Neural crest cell (in vitro differentiated cells): ENCODE results near the gene DNAJC30. TPM values are rescaled to one million over a fixed set of nuclear protein-coding genes. Genes with fewer than 3 reads are reported as not detected.
A peak's percentile ranks its signal among the peaks of the same experiment; 100 is the strongest.

ENCODE experiments used
- DNase-seq: peaks from one replicate; pipeline ENCODE4 v3.0.0; 2021; ENCODE audit warnings: low read depth, mixed read lengths, low spot score
- H3K27ac Mint-ChIP-seq: one replicate; pipeline ENCODE4 v1.8.0; 2021; ENCODE audit warnings: mild to moderate bottlenecking, mixed read lengths; ENCODE audit not compliant: unreplicated experiment
- H3K27me3 Mint-ChIP-seq: 2 replicates; pipeline ENCODE4 v1.8.0; 2021; ENCODE audit warnings: low read depth, mild to moderate bottlenecking, mixed read lengths
- H3K36me3 Mint-ChIP-seq: 2 replicates; pipeline ENCODE4 v1.8.0; 2021; ENCODE audit warnings: low read depth, mild to moderate bottlenecking, mixed read lengths
- H3K4me1 Mint-ChIP-seq: 2 replicates; pipeline ENCODE4 v1.8.0; 2021; ENCODE audit warnings: mixed read lengths
- H3K4me3 Mint-ChIP-seq: one replicate; pipeline ENCODE4 v1.8.0; 2021; ENCODE audit warnings: mild to moderate bottlenecking, mixed read lengths
- H3K9me3 Mint-ChIP-seq: 2 replicates; pipeline ENCODE4 v1.8.0; 2021; ENCODE audit warnings: mixed read lengths
- total RNA-seq: library from RNA; stranded (reverse); gene quantifications from 2 replicates; pipeline ENCODE4 v1.2.1, GENCODE V29; 2021
- TF ChIP-seq, protein P1 (sequence below): fragments of 200-600 bp; sonication (generic); conservative IDR thresholded peaks from 2 replicates; pipeline ENCODE4 v1.5.0; 2021; ENCODE audit warnings: antibody characterized with exemption, mild to moderate bottlenecking

DNAJC30 gene
- total RNA-seq, 1 donor from 2014 or later, result 11.1 TPM

GRCh38 chr7:73685311-73685710 lies 2.1 kb upstream of the DNAJC30 start:
- peak overlapping the region; percentile 99 for H3K4me3 Mint-ChIP-seq
- H3K27me3 Mint-ChIP-seq, result no peaks in the 10 kb centered on the region
- H3K27ac Mint-ChIP-seq, result no peak overlapping the region
- H3K4me1 Mint-ChIP-seq, result peaks cover 23% of the 10 kb centered on the region
- TF ChIP-seq, protein P1, sequence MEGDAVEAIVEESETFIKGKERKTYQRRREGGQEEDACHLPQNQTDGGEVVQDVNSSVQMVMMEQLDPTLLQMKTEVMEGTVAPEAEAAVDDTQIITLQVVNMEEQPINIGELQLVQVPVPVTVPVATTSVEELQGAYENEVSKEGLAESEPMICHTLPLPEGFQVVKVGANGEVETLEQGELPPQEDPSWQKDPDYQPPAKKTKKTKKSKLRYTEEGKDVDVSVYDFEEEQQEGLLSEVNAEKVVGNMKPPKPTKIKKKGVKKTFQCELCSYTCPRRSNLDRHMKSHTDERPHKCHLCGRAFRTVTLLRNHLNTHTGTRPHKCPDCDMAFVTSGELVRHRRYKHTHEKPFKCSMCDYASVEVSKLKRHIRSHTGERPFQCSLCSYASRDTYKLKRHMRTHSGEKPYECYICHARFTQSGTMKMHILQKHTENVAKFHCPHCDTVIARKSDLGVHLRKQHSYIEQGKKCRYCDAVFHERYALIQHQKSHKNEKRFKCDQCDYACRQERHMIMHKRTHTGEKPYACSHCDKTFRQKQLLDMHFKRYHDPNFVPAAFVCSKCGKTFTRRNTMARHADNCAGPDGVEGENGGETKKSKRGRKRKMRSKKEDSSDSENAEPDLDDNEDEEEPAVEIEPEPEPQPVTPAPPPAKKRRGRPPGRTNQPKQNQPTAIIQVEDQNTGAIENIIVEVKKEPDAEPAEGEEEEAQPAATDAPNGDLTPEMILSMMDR, result no peak
- H3K36me3 Mint-ChIP-seq, result peaks cover 15% of the 10 kb centered on the region
- no peak for DNase-seq
- H3K9me3 Mint-ChIP-seq, result no peaks in the 10 kb centered on the region

GRCh38 chr7:73683788-73684693 lies 788 bp upstream of the DNAJC30 start:
- Mint-ChIP-seq H3K27me3 (no peaks in the 10 kb centered on the region), H3K27ac (peak overlapping the region; percentile 98), H3K36me3 (peaks cover 9% of the 10 kb centered on the region), H3K9me3 (no peaks in the 10 kb centered on the region), H3K4me3 (peak overlapping the region; percentile 99), H3K4me1 (peaks cover 23% of the 10 kb centered on the region)
- no peak for DNase-seq
- TF ChIP-seq, protein P1, result no peak

DNA sequence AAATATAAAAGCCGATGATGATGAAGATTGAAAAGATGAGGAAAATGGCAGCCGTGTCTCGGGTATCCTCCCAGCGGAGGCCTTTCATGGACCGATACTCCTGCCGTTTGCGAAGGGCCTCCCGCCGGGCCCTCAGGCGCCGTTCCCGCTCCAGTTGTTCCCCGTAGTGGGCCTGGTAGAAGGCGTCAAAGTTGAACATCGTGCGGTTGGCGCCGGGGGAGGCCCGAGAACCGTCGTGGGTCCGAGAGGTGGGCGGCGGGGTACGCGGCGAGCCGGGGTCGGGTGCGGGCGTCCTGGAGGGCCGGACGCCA lies 553 bp downstream of the DNAJC30 start:
- DNase-seq, result no peak
- Mint-ChIP-seq H3K27ac (peak overlapping the region; percentile 27), H3K4me1 (peaks cover 23% of the 10 kb centered on the region)

GRCh38 chr7:73681031-73681430 lies 2.2 kb downstream of the DNAJC30 start:
- Mint-ChIP-seq H3K36me3 (peaks cover 8% of the 10 kb centered on the region), H3K9me3 (no peaks in the 10 kb centered on the region), H3K4me1 (peaks cover 23% of the 10 kb centered on the region), H3K27ac (no peak overlapping the region), H3K4me3 (peak overlapping the region; percentile 69), H3K27me3 (no peaks in the 10 kb centered on the region)
- no peak for DNase-seq
- TF ChIP-seq, protein P1, result no peak

More for the DNA sequence above, 553 bp downstream of the DNAJC30 start:
- Mint-ChIP-seq H3K4me3 (peak overlapping the region; percentile 99), H3K36me3 (peaks cover 7% of the 10 kb centered on the region), H3K27me3 (no peaks in the 10 kb centered on the region), H3K9me3 (no peaks in the 10 kb centered on the region)
- TF ChIP-seq, protein P1, result no peak

- no peaks in the 10 kb centered on the region for H3K27me3 Mint-ChIP-seq
- peaks cover 23% of the 10 kb centered on the region for H3K4me1 Mint-ChIP-seq
- H3K4me3 Mint-ChIP-seq, result peak overlapping the region; percentile 69
- TF ChIP-seq, protein P1, result no peak
- no peak overlapping the region for H3K27ac Mint-ChIP-seq
- H3K9me3 Mint-ChIP-seq, result no peaks in the 10 kb centered on the region
- DNase-seq, result no peak
- peaks cover 8% of the 10 kb centered on the region for H3K36me3 Mint-ChIP-seq
Measured at GRCh38 chr7:73680501-73680900, 2.8 kb downstream of the DNAJC30 start.
